GM21825 (cell line): Measurements from ENCODE around the gene OR4C5.
"Not testable (repeated sequence)": the region's sequence is repeated elsewhere in the genome, so short reads cannot be mapped to it uniquely, and the experiment has no call there.

ENCODE experiments used
- ATAC-seq: cut with Tn5 transposase; IDR thresholded peaks from one replicate; pipeline ENCODE4 v1.9.1; 2021; ENCODE audit warnings: mild to moderate bottlenecking, moderate library complexity; ENCODE audit not compliant: unreplicated experiment

Gene OR4C5

GRCh38 chr11:48366365-48366764 is at the start of gene OR4C5:
TSS of gene OR4C5 (minus strand) at chr11:48366465. CDS start at chr11:48366465, 0 bp downstream.
- ATAC-seq = no peak

GRCh38 chr11:48384670-48385069 is 18.4 kb upstream of the OR4C5 start:
- ATAC-seq = no peak

- ATAC-seq = not testable (repeated sequence)
These were observed 17.9 kb upstream of the OR4C5 start for GRCh38 chr11:48384151-48384550.

- ATAC-seq = not testable (repeated sequence)
These were observed 5.0 kb downstream of the OR4C5 start for GRCh38 chr11:48361289-48361688.

GRCh38 chr11:48354677-48355076 is 11.6 kb downstream of the OR4C5 start:
- ATAC-seq = no peak

- no peak for ATAC-seq
These were observed 12.3 kb downstream of the OR4C5 start for GRCh38 chr11:48354013-48354412.

DNA sequence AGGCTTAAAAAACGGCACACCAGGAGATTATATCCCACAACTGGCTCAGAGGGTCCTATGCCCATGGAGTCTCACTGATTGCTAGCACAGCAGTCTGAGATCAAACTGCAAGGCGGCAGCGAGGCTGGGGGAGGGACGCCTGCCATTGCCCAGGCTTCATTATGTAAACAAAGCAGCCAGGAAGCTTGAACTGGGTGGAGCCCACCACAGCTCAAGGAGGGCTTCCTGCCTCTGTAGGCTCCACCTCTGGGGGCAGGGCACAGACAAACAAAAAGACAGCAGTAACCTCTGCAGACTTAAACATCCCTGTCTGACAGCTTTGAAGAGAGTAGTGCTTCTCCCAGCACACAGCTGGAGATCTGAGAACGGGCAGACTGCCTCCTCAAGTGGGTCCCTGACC is 20.0 kb downstream of the OR4C5 start:
- ATAC-seq = not testable (repeated sequence)

DNA sequence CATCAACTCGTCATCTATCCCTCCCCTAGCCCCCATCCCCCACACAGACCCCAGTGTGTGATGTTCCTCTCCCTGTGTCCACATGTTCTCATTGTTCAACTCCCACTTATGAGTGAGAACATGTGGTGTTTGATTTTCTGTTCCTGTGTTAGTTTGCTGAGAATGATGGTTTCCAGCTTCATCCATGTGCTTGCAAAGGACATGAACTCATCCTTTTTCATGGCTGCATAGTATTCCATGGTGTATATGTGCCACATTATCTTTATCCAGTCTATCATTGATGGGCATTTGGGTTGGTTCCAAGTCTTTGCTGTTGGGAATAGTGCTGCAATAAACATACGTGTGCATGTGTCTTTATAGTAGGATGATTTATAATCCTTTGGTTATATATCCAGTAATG is 23.8 kb downstream of the OR4C5 start:
- ATAC-seq = not testable (repeated sequence)

DNA sequence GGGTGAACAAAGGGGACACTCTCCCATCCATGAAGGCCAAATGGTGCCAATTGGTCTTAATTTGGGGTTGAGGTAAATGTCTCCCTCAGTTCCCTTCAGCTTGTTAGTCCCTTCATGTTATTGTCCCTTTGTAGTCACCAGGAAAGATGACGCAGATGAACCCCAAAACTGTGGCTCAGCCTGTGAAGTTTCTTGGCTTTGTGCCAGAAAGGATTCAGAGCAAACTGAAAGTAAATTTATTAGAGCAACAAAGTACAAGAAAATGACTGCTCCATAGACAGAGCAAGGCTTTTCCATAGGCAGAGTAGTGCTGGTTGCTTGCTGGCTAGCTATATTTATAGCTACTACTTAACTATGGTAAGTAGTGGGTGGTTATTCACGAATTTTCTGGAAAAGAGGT is 24.8 kb downstream of the OR4C5 start:
- no peak for ATAC-seq

- not testable (repeated sequence) for ATAC-seq
These were observed 41.6 kb downstream of the OR4C5 start, which contains the start of gene OR4C3 for GRCh38 chr11:48324620-48325019. TSS of gene OR4C3 (plus strand) at chr11:48324920. CDS start at chr11:48325022, 102 bp downstream.

- ATAC-seq = not testable (repeated sequence)
These were observed 46.5 kb downstream of the OR4C5 start for GRCh38 chr11:48319813-48320212.
